ENCODE results near the gene CDC14B.
"Not testable (repeated sequence)": the region's sequence is repeated elsewhere in the genome, so short reads cannot be mapped to it uniquely, and the experiment has no call there.

The CDC14B gene

GRCh38 chr9:96619491-96620180, at the start of gene CDC14B:
CDC14B (minus strand) TSS chr9:96619843; CDS start chr9:96619378, 465 bp downstream.
- DNase-seq = peak; percentile 67

GRCh38 chr9:96668868-96669534, 49.4 kb upstream of the CDC14B start:
- no peak for DNase-seq

DNA sequence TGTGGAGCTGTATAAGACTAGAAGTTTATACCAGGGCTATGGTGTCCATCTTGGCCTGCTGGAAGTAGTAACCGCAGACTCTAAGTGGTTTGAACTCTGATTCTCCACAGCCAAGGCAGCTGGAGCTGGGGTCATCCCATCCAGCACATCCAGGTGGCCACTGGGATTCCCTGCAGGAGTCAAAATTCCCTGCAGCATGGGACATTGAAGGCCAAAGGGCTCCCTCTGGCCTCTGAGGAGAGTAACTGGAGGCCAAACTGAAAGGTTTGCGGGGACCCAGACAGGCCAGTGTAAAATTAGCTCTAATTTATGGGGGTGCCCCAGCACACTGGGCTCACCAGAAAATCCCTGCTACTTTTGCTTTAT, 47.7 kb upstream of the CDC14B start:
- DNase-seq = no peak

- peak; percentile 42 for DNase-seq
Observed at GRCh38 chr9:96666653-96667362, 47.2 kb upstream of the CDC14B start.

GRCh38 chr9:96665789-96666188, 46.1 kb upstream of the CDC14B start:
- DNase-seq = no peak

DNA sequence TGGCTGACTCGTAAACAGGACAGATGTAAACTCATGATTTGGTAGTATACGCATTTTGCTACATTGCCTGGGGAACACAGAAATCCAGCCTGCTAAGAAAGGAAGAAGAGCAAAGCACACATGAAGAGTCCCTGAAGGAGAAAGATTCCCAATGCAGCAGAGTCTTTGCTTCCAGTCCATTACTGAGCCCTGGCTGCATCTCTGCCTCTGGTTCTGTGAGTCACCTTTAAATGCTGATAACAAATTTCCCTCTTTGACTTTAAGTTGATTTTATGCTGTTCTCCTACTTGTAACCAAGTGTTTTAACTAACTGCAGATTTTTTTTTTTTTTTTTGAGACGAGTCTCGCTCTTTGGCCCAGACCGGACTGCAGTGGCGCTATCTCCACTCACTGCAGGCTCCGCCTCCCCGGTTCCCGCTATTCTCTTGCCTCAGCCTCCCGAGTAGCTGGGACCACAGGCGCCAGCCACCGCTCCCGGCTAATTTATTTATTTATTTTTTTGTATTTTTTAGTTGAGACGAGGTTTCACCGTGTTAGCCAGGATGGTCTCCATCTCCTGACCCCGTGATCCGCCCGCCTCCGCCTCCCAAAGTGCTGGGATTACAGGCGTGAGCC, 44.0 kb upstream of the CDC14B start:
- no peak for DNase-seq

- no peak for DNase-seq
Observed at GRCh38 chr9:96661711-96662110, 42.1 kb upstream of the CDC14B start.

GRCh38 chr9:96660692-96661248, 41.1 kb upstream of the CDC14B start:
- DNase-seq = no peak

DNA sequence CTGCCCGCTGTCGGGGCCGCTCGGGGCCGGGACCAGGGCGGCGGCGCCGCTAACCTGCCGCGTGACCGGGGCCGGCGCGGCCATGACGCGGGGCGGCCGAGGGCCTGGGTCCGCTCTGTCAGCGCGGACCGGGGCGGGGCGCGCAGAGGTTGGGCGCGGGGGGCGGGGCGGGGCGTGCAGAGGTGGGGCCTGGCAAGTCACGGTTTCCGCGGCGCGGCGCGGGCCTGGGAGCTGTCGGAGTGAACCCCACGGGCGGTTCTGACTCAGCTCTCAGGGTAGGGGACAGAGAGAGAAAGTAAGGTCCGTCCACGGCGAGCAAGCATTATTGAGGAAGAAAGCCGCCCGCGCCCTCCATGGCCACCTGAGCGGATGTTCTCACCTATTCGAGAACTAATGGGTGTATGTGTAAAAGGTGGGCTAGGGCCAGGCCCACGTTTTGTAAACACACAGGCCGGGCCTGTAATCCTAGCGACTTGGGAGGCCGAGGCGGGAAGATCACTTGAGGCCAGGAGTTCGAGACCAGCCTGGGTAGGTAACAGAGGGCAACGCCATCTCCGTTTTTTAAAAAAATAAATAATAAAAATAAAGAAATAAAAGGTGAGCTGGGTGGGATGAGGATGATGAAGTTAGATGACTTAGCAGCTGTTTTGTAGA, 35.7 kb upstream of the CDC14B start, which contains the start of gene PRXL2C:
TSS of gene PRXL2C (minus strand) at position 120 of the 654 bp plus-strand sequence. CDS start at position 84, 36 bp downstream.
- DNase-seq = peak; percentile 84

DNA sequence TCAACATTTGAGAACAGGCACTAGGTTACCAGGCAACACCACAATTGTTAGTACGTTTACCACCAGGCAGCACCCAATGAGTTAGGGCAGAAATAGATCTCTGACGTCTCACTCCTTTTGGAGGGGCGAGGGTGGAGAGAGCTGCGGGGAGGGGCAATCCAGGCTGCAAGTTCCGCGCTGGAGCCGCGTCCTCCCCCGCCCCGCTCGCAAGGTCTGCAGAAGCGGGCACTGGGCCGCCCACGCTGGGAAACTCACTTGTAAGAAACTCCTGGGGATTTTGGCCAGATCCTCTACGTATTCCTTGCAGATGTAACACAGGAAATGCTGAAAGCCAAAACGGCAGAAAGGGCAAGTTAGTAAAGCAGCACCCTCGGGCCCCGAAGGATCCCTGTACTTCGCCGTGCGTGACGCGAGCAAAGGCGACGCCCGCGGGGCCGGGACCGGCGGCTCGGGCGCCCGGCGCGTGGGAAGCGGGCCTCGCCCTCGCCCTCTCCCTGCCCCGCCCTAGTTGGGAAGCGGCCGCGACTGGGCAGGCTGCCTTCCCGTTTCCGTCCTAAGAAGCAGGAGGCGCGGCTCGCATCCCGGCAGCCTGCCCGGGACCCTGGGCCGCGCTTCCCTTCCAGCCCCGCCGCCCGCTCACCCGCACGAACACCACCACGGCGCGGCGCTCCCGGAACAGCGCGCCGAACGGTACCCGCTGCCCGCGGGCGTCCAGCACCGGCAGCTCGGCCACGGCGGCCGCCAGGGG, 35.0 kb upstream of the CDC14B start:
- DNase-seq = peak; percentile 91

- DNase-seq = peak; percentile 30
Observed at GRCh38 chr9:96651626-96652025, 32.0 kb upstream of the CDC14B start.

DNA sequence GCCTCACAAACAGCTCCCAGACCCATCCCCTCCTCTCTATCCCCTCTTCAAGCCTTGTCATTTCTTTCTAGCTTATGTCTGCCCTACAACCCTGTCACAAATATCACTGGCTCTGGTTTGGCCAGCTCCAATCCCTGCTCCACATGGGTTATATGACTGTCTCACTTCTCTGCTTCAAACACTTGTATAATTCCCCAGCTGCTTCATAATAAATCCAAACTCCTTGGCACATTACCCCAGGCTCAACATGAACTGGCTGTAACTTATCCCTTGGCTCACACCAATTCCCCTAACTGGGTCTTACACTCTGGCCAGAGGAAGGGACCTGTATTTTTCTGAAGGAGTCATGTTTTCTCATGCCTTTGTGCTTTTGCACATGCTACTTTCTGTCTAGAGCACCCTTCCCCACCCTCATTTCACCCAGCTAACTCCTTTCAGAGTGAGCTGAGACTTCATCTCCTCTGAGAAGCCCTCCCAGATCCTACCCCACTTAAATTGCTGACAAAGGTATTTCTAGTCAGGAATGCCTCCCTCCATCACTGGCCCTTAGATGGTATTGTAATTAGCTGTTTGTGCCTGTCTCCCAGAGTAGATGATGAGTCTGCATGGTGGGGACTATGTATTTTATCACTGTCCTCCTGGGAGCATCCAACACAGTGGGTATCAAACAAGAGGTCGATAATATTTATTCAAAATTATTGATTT, 30.1 kb upstream of the CDC14B start:
- DNase-seq = no peak

DNA sequence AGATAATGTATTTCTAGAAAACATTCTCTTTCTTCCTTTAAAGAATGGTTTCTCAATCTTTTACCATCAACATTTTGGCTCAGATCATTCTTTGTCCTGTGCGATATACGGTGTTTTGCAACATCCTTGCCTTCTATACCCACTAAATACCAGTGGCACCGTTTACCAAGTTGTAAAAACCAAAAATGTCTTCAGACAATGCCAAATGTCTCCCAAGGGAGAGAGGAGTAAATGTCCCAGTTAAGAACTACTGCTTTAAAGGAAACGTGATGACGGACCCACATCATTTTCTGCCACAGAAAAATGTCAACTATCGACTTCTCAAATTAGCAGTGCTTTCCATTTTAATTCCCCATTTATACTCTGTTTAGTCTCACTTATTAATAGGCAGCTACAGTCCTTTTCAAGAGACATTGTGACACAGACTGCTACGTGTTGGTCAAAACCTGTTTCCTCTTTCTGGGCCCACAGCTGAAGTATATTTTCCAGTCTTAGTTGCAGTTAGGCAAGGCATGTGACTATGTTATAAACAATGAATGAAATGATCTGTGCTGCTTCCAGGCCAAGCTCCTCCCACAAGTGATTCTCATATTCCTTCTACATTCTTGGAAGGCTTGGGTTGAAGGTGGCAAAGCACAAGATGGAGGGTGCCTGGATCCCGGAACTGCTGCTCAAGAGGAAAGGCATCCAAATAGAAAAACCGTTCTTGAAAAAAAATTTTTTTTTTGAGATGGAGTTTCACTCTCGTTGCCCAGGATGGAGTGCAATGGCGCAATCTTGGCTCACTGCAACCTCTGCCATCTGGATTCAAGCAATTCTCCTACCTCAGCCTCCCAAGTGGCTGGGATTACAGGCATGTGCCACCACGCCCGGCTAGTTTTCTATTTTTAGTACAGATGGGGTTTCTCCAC, 26.7 kb upstream of the CDC14B start:
- peak; percentile 4 for DNase-seq

- DNase-seq = no peak
Observed at GRCh38 chr9:96644137-96644536, 24.5 kb upstream of the CDC14B start.

DNA sequence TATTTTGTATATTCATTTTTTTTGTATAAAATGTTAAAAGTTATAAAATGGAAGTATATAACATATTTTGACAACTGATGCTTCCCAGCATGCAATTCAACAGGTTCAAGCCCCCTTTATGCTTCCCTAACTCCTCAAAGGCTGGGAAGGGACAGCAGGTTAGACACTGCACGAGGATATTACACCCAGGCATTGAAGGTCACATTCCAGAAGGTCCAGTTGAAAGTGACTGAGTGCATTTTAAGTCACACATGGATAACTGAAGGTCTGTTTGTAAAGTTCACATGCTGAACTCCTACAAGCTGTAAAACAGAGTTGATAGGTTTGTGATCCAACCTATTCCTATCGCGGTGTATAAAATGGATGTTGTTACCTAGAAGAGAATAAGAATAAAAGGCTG, 21.9 kb upstream of the CDC14B start:
- DNase-seq = no peak

- no peak for DNase-seq
Observed at GRCh38 chr9:96638606-96639364, 19.1 kb upstream of the CDC14B start.

DNA sequence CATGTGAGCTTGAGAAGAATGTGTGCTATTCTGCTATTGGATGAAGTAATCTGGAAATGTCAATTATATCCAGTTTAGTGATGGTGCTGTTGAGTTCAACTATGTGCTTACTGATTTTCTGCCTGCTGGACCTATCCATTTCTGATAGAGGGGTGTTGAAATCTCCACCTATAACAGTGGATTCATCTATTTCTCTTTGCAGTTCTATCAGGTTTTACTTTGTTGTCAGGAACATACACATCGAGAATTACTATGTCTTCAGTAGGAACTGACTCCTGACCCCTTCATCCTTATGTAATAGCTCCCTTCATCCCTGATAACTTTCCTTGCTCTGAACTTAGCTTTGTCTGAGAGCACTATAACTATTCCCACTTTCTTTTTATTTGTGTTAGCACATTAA, 16.7 kb upstream of the CDC14B start:
- no peak for DNase-seq

- not testable (repeated sequence) for DNase-seq
Observed at GRCh38 chr9:96633579-96633978, 13.9 kb upstream of the CDC14B start.

- DNase-seq = no peak
Observed at GRCh38 chr9:96626912-96627311, 7.3 kb upstream of the CDC14B start.

Measured in CD4-positive, alpha-beta T cell treated with Interleukin-4 for 4 hours (primary cell).